ENCODE measurements around the gene IL1B. TPM values are rescaled to one million over a fixed set of nuclear protein-coding genes. Genes with fewer than 3 reads are reported as not detected.

Gene IL1B
- 10 to 100 TPM in 1 of 4 donors, under 1 TPM in 3; 0.56 to 19.0 (median 0.83) TPM for polyA plus RNA-seq (ENCODE audit: insufficient read length in 4 of 4)

- DNase-seq (ENCODE audit: low read depth in 4 of 4, low spot score in 3 of 4), result no peak
Observed at GRCh38 chr2:112836695-112837117, at the start of gene IL1B. TSS of gene IL1B (minus strand) at chr2:112836779. CDS start at chr2:112836229, 550 bp downstream.

GRCh38 chr2:112886291-112886690 is 49.7 kb upstream of the IL1B start:
- no peak for DNase-seq (ENCODE audit: low read depth in 4 of 4, low spot score in 3 of 4)

GRCh38 chr2:112885506-112885902 is 48.9 kb upstream of the IL1B start:
- no peak for DNase-seq (ENCODE audit: low read depth in 4 of 4, low spot score in 3 of 4)

- no peak for DNase-seq (ENCODE audit: low read depth in 4 of 4, low spot score in 3 of 4)
Observed at GRCh38 chr2:112884869-112885505, 48.4 kb upstream of the IL1B start.

- no peak for DNase-seq (ENCODE audit: low read depth in 4 of 4, low spot score in 3 of 4)
Observed at GRCh38 chr2:112883669-112884068, 47.1 kb upstream of the IL1B start.

- DNase-seq (ENCODE audit: low read depth in 4 of 4, low spot score in 3 of 4), result no peak
Observed at GRCh38 chr2:112881217-112881985, 44.8 kb upstream of the IL1B start.

- DNase-seq (ENCODE audit: low read depth in 4 of 4, low spot score in 3 of 4), result no peak
Observed at GRCh38 chr2:112880696-112881095, 44.1 kb upstream of the IL1B start.

- no peak for DNase-seq (ENCODE audit: low read depth in 4 of 4, low spot score in 3 of 4)
Observed at GRCh38 chr2:112880091-112880531, 43.5 kb upstream of the IL1B start.

GRCh38 chr2:112879491-112880041 is 43.0 kb upstream of the IL1B start:
- no peak for DNase-seq (ENCODE audit: low read depth in 4 of 4, low spot score in 3 of 4)

- DNase-seq (ENCODE audit: low read depth in 4 of 4, low spot score in 3 of 4), result no peak
Observed at GRCh38 chr2:112877423-112877822, 40.8 kb upstream of the IL1B start.

GRCh38 chr2:112876971-112877361 is 40.4 kb upstream of the IL1B start:
- no peak for DNase-seq (ENCODE audit: low read depth in 4 of 4, low spot score in 3 of 4)

- DNase-seq (ENCODE audit: low read depth in 4 of 4, low spot score in 3 of 4), result no peak
Observed at GRCh38 chr2:112876257-112876970, 39.8 kb upstream of the IL1B start.

GRCh38 chr2:112870841-112871835 is 34.6 kb upstream of the IL1B start:
- DNase-seq (ENCODE audit: low read depth in 4 of 4, low spot score in 3 of 4), result no peak

GRCh38 chr2:112869258-112869842 is 32.8 kb upstream of the IL1B start:
- peak; percentile 28 to 56 (median 34) for DNase-seq (ENCODE audit: low read depth in 4 of 4, low spot score in 3 of 4)

- no peak for DNase-seq (ENCODE audit: low read depth in 4 of 4, low spot score in 3 of 4)
Observed at GRCh38 chr2:112867701-112868631, 31.4 kb upstream of the IL1B start.

GRCh38 chr2:112866128-112866835 is 29.7 kb upstream of the IL1B start:
- no peak for DNase-seq (ENCODE audit: low read depth in 4 of 4, low spot score in 3 of 4)

GRCh38 chr2:112864072-112864471 is 27.5 kb upstream of the IL1B start:
- DNase-seq (ENCODE audit: low read depth in 4 of 4, low spot score in 3 of 4), result no peak

Data from left renal pelvis (tissue), 4 donors.